Epithelial cell of prostate (primary cell): ENCODE measurements around the gene FAF2.
A peak's percentile ranks its signal among the peaks of the same experiment; 100 is the strongest.
"Not testable (repeated sequence)": the region's sequence is repeated elsewhere in the genome, so short reads cannot be mapped to it uniquely, and the experiment has no call there.

Experiments used
- DNase-seq: peaks from one replicate; pipeline ENCODE4 v3.0.0-alpha.2; 2011; ENCODE audit warnings: low read depth, low spot score
- H3K27ac ChIP-seq: fragments of 450-650 bp; 2 replicates; pipeline ENCODE4 v1.5.1; 2017; ENCODE audit warnings: mild to moderate bottlenecking

The FAF2 gene

DNA sequence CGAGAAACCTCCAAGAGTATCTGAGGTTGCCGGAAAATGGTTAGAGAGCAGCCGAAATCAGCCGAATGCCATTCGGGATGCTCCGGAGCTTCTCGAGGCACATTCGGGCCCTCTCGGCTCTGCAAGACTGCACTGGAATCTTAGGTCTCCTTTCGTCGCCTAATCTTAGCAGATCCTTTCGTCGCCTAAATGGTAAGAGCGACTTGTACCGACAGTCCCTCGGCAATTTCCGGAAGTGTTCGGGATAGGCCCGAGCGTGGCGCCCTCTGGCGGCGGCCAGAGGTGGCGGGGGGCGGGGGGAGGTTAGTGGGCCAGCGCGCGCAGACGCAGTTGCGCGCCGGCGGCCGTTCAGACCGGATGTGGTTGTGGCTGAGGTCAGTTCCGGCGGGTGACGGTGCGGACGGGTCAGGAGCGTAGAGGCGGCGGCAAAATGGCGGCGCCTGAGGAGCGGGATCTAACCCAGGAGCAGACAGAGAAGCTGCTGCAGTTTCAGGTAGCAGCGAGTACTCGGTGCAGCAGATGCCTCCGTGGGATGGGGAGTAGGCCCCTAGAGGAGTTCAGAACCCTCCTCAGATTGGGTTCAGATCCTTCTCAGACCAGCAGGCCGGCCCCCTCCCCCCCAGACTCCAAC lies at the start of gene FAF2:
Gene FAF2, plus strand, starts transcription at position 408 of the 631 bp plus-strand sequence. Its CDS starts 23 bp downstream, at position 431.
- H3K27ac ChIP-seq: peak within 1 kb of the TSS; percentile 95

DNA sequence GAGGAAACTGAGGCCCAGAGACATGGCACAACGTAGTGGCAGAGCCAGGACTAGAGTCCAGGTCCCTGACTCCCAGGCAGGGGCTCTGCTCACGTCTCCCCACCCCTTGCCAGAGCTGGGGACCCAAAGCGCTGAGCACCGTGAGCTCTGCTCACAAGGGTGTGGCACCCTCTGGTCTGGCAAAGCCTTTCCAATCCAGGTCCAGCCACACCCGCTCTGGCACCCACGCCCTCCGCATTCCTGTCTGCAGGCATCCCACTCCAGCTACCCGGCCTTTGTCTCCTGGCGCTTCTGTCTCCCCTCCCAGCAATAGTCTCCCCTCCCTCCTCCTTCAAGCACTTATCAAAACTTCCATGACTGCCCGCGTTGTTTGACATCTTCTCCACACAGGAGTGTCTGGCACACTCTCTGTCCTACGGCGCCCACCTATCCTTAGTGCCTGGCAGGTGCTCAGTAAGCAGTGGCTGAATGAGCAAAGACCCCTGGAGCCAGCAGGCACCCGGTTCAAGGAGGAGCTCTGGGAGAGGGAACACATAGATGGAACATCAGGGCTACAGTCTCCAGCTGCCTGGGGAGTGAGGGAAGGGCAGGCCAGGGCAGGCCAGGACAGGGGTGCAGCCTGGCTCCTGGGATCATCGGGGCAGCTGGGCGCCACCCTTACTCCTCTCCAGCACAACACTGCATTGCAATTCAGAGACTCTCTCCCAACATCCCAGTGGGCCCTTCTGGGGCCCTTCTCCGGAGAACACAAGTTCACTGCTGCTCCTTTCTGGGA lies 47.6 kb upstream of the FAF2 start:
- H3K27ac ChIP-seq: peak overlapping the region; percentile 74
- DNase-seq: no peak

More for the DNA sequence above, at the start of gene FAF2:
- DNase-seq: peak; percentile 97

- H3K27ac ChIP-seq: peak overlapping the region; percentile 74
- no peak for DNase-seq
Observed at GRCh38 chr5:176401281-176402205, 46.6 kb upstream of the FAF2 start.

GRCh38 chr5:176405656-176406435 lies 42.3 kb upstream of the FAF2 start:
- DNase-seq: no peak
- peak overlapping the region; percentile 74 for H3K27ac ChIP-seq

GRCh38 chr5:176406436-176407052 lies 41.6 kb upstream of the FAF2 start:
- no peak for DNase-seq
- H3K27ac ChIP-seq: no peak overlapping the region

- H3K27ac ChIP-seq: peak overlapping the region; percentile 17
- no peak for DNase-seq
Observed at GRCh38 chr5:176407456-176408251, 40.5 kb upstream of the FAF2 start.

GRCh38 chr5:176408252-176408573 lies 40.0 kb upstream of the FAF2 start:
- DNase-seq: not testable (repeated sequence)

DNA sequence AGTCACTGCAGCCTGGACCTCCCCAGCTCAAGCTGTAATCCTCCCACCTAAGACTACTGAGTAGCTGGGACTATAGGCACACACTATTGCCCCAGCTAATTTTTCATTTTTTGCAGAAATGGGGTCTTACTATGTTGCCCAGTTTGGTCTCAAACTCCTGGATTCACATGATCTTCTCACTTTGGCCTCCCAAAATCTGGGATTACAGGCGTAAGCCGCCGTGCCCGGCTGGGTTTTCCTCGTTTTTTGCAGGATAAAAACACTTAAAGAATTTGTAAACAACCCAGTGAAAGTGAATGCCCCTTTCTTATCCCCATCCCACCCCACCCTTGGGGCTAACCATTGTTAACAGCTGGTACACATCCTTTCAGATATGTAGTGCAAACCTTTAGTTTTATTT lies 39.6 kb upstream of the FAF2 start:
- H3K27ac ChIP-seq: no peak overlapping the region

More at GRCh38 chr5:176408252-176408573, 40.0 kb upstream of the FAF2 start:
- peak overlapping the region; percentile 17 for H3K27ac ChIP-seq

DNA sequence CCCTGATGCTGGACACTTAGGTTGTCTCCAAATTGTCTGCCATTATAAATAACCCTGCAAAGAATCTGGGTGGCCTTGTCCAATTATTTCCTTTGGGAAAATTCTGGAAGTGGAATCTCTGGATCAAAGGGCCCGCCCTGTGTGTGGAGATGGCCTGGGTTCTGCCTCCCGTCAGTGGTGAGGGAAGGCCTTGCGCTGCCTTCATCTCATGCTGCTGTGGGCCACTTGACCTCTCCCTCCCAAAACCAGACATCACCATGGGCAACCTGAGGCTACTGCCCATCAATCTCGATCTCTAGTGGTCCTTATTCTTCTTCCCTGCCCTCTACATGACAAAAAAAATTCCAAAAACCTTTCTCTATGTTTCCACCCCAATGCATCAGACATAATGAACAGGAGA lies 38.4 kb upstream of the FAF2 start:
- DNase-seq: no peak
- peak overlapping the region; percentile 98 for H3K27ac ChIP-seq

More for the DNA sequence above, 39.6 kb upstream of the FAF2 start:
- no peak for DNase-seq

DNA sequence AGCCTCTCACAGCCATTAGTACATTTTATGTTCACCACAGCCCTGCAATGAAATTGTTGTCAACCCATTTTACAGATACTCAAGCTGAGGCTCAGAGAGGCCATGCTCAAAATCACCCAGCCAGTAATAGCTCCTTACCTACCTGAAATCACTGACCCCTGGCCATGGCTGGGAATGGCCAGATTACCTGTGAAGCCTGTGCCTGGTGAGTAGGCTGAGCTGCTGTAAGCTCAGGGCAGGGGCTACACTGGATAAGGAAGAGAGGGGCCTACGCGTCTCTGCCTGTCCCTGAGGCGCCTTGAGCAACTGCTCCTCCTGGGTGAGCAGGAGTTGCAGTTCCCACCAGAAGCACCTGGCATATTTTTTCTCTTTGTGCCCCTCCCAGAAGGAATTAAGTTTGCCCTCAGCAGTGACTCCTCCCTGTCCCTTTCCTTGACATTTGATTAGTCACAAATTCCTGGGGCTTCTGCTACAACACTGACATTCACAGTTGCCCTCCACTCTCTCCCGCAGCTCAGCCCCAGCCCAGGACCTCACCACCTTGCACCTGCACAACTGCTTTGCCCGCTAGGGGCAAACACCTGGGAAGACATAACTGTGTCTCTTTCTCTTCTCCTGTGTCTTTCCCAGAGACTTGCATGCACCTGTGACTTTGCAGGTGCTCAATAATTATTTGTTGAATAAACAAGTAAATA lies 37.6 kb upstream of the FAF2 start:
- peak overlapping the region; percentile 98 for H3K27ac ChIP-seq
- DNase-seq: no peak

DNA sequence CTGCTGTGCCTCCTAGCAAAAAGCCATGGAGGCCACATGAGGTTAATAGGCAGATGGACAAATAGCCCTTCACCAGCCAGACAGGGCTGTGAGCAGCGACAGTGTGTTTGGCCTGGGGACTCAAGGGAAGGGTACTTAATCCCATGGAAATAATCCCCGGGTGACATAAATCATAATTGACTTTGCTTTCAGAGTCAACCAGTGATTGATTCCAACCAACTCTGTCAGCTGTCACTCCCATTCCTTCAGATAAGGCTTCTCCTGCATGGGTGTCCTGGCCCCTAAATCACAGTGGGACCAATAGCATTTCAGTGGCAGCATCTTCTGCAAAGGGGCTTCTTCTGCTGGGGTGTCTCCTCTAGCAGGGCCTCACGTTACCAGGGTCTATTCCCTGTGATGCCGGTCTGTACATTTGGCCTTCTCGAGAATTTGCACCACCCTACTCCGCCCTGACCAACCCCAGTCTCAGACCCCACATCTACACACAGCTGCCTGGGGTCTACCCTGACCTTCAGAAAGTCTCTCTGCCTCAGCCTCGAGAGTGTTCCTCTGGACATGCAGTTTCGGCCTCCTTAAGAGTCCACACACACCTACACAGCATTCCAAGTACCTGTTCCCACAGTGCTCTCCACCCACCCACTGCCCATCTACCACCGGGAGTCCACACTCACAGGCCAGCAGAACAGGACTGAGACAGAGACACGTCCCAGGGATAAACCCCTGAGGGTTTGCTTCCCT lies 35.5 kb upstream of the FAF2 start:
- peak overlapping the region; percentile 98 for H3K27ac ChIP-seq
- DNase-seq: no peak

GRCh38 chr5:176413255-176413565 lies 35.0 kb upstream of the FAF2 start:
- no peak for DNase-seq
- peak overlapping the region; percentile 98 for H3K27ac ChIP-seq

GRCh38 chr5:176413709-176414191 lies 34.4 kb upstream of the FAF2 start:
- DNase-seq: no peak
- H3K27ac ChIP-seq: peak overlapping the region; percentile 98

DNA sequence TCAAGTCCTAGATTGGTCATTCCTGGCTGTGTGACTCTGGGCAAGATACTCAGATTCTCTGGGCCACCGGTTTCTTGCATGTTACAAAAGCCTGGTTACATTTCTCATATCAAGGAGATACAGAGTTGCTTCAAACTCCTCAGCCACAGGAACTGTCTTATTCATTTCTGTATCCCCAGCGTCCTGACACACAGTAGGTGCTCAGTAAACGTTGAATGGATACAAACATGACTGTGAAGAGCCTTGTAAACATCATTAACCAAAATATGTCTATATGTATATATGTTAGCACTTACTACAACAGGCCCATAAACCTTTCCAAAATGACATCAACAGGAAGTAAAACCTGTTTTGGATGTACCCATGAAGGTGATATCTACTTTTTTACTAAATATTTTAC lies 33.5 kb upstream of the FAF2 start:
- DNase-seq: no peak
- H3K27ac ChIP-seq: peak overlapping the region; percentile 98

- DNase-seq: no peak
- peak overlapping the region; percentile 98 for H3K27ac ChIP-seq
Observed at GRCh38 chr5:176415240-176415951, 32.8 kb upstream of the FAF2 start.

DNA sequence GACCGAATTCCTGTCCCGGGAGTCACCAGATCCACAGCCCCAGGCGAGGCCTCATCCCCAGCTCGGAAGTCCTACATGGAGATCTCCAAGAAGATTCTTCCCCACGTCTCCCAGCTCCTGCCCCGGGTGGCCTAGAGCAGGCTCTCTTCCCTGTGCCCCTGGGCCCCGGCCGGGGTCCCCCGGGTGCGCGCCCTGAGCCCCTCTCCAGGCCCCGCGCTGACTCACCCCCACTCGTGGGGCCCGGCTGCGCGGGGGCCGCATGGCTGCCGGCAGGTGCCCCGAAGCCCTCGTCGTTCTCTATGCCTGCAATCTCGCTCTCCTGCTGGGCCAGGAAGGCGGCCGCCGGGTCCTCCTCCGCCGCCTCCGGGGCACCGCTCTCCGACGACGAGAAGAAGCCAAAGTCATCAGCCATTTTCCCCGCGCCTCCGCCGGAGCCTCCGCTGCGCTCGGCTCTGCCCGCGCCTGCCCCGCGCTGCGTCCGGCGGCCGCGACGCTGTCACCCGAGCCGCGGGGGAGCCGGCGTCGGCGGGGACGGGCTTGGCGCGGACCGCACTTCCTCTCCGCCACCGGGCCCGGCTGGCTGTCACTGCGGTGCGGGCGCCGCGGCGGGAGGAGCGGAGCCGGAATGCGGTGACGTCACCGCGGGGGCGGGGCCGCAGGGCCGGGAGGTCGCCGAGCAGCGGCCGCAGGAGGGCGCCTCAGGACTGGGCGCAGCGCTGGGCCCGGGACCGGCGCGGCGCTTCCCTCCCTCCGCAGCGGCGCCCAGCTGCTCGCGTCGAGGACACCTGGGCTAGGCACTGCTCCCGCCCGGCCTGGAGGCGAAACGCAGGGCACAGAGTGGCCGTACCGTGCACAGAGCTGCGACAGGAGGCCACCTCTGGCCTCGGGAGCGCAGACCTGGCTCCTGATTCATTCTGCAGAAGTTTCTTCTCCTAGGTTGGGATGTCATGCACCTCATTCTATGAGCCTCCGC lies 31.9 kb upstream of the FAF2 start, which contains the start of gene CLTB:
Gene CLTB, minus strand, starts transcription at position 588 of the 973 bp plus-strand sequence. Its CDS starts 176 bp downstream, at position 412.
- peak; percentile 59 for DNase-seq
- peak within 1 kb of the TSS; percentile 98 for H3K27ac ChIP-seq
